GM12878 (cell line): ENCODE measurements around the gene ZNF775. TPM values are rescaled to one million over a fixed set of nuclear protein-coding genes. Genes with fewer than 3 reads are reported as not detected.

ENCODE experiments used
- ATAC-seq: fragments of 200-7000 bp; cut with Tn5 transposase; 3 replicates; pipeline ENCODE4 v1.9.1; 2020; ENCODE audit warnings: mild to moderate bottlenecking, moderate library complexity
- BruUV-seq: library from RNA; stranded (reverse); fragments of 400-500 nt; replicated peaks from 2 replicates; lab custom pipeline; 2021; lab: Mats Ljungman, UMichigan
- CTCF ChIA-PET: fragments of 300-600 bp; sonication (Branson Sonifier 250); formaldehyde crosslinking; extraction: SDS; loops from one replicate; lab custom pipeline; 2021; ENCODE audit warnings: inconsistent platforms; lab: Yijun Ruan, JAX
- POLR2A ChIA-PET: fragments of 350-600 bp; formaldehyde crosslinking; extraction: SDS; loops from one replicate; lab custom pipeline; 2021; ENCODE audit warnings: inconsistent platforms; lab: Charles Lee
- RAD21 ChIA-PET: fragments of 300-600 bp; sonication (Branson Sonifier 250); formaldehyde crosslinking; loops from one replicate; lab custom pipeline; 2023; ENCODE audit warnings: antibody characterized with exemption; ENCODE audit not compliant: unreplicated experiment; lab: Charles Lee
- SMC1A ChIA-PET: fragments of 300-600 bp; sonication (Branson Sonifier 250); formaldehyde crosslinking; loops from one replicate; lab custom pipeline; 2023; ENCODE audit not compliant: unreplicated experiment, uncharacterized antibody; lab: Charles Lee
- DNase-seq: peaks from one replicate; pipeline ENCODE4 v3.0.0-alpha.2; 2011; ENCODE audit warnings: low read depth, low spot score
- FAIRE-seq: peaks from 3 replicates; lab custom pipeline; 2011; peaks lifted over from hg19 to GRCh38; lab: Jason Lieb, UNC
- H2AFZ ChIP-seq: 2 replicates; pipeline ENCODE4 v1.6.0; 2011; ENCODE audit warnings: low read depth, low read length, control low read depth; ENCODE audit not compliant: control insufficient read depth
- H3K27ac ChIP-seq: 2 replicates; pipeline ENCODE4 v1.5.1; 2011; ENCODE audit warnings: control low read depth; ENCODE audit not compliant: control insufficient read depth, insufficient read depth
- H3K27me3 ChIP-seq, 2 experiments: replicated peaks in 1 of 2; 2 replicates each; pipeline versions ENCODE4 v1.6.0 to v1.6.1; 2011; ENCODE audit warnings: low read length in 1 of 2; ENCODE audit not compliant: control insufficient read depth in 2 of 2, insufficient read depth in 2 of 2
- H3K36me3 ChIP-seq, 2 experiments: 2 replicates each; pipeline ENCODE4 v1.5.1; 2011; ENCODE audit warnings: low read length in 1 of 2; ENCODE audit not compliant: control insufficient read depth in 2 of 2, insufficient read depth in 2 of 2
- H3K4me1 ChIP-seq: 2 replicates; pipeline ENCODE4 v1.6.1; 2011; ENCODE audit warnings: mild to moderate bottlenecking, low read length, moderate library complexity, mixed read lengths; ENCODE audit not compliant: control insufficient read depth, insufficient read depth
- H3K4me2 ChIP-seq: 2 replicates; pipeline ENCODE4 v1.6.0; 2011; ENCODE audit warnings: control low read depth; ENCODE audit not compliant: control insufficient read depth, insufficient read depth
- H3K4me3 ChIP-seq: fragments of 200-600 bp; sonication (generic); 2 replicates; pipeline ENCODE4 v1.5.1; 2016
- H3K79me2 ChIP-seq: 2 replicates; pipeline ENCODE4 v1.6.0; 2011; ENCODE audit warnings: low read length; ENCODE audit not compliant: control insufficient read depth, insufficient read depth
- H3K9ac ChIP-seq: 2 replicates; pipeline ENCODE4 v1.8.0; 2011; ENCODE audit warnings: low read length, control low read depth, mixed read lengths; ENCODE audit not compliant: control insufficient read depth, insufficient read depth
- H3K9me3 ChIP-seq: replicated peaks from 3 replicates; pipeline ENCODE4 v1.5.1; 2011; ENCODE audit warnings: mild to moderate bottlenecking, low read length; ENCODE audit not compliant: control insufficient read depth, insufficient read depth
- H4K20me1 ChIP-seq: 2 replicates; pipeline ENCODE4 v1.6.0; 2011; ENCODE audit not compliant: control insufficient read depth, insufficient read depth
- BHLHE40 ChIP-seq, 2 experiments: fragments of 450-650 bp in 1 of 2; IDR thresholded peaks; 2 replicates each; pipeline ENCODE4 v1.6.1; 2011 to 2017; ENCODE audit warnings: low read depth in 2 of 2, borderline replicate concordance in 1 of 2, improper control_type of control experiment in 1 of 2, low read length in 1 of 2, mild to moderate bottlenecking in 1 of 2
- CEBPZ ChIP-seq: fragments of 150-350 bp; IDR thresholded peaks from 2 replicates; pipeline ENCODE4 v1.6.1; 2016; ENCODE audit warnings: low read depth, low read length
- EP300 ChIP-seq, 2 experiments: fragments of 150-350 bp in 1 of 2; IDR thresholded peaks; 2 replicates each; pipeline ENCODE4 v1.6.1; 2011 to 2012; ENCODE audit warnings: low read depth in 2 of 2, low read length in 2 of 2, borderline replicate concordance in 1 of 2, improper control_type of control experiment in 1 of 2, inconsistent platforms in 1 of 2; ENCODE audit not compliant: control insufficient read depth in 1 of 2
- RAD21 ChIP-seq: IDR thresholded peaks from 2 replicates; pipeline ENCODE4 v1.6.1; 2011; ENCODE audit warnings: mild to moderate bottlenecking, low read depth, low read length, moderate library complexity; ENCODE audit not compliant: insufficient read depth
- RFX5 ChIP-seq: IDR thresholded peaks from 2 replicates; pipeline ENCODE4 v1.6.1; 2011; ENCODE audit warnings: low read depth, low read length, improper control_type of control experiment
- SIN3A ChIP-seq: IDR thresholded peaks from 2 replicates; pipeline ENCODE4 v1.6.1; 2012; ENCODE audit warnings: low read depth, low read length, improper control_type of control experiment
- STAT3 ChIP-seq: IDR thresholded peaks from 2 replicates; pipeline ENCODE4 v1.6.1; 2011; ENCODE audit warnings: low read depth, low read length, improper control_type of control experiment
- SUZ12 ChIP-seq: fragments of 200-600 bp; sonication (generic); IDR thresholded peaks from one replicate; pipeline ENCODE4 v1.6.1; 2018; ENCODE audit warnings: antibody characterized with exemption, mild to moderate bottlenecking; ENCODE audit not compliant: unreplicated experiment
- TCF3 ChIP-seq: IDR thresholded peaks from 2 replicates; pipeline ENCODE4 v1.6.1; 2012; ENCODE audit warnings: low read depth, mild to moderate bottlenecking, low read length, borderline replicate concordance; ENCODE audit not compliant: insufficient read depth
- ZNF217 ChIP-seq: fragments of 450-650 bp; IDR thresholded peaks from 2 replicates; pipeline ENCODE4 v1.6.1; 2017; ENCODE audit warnings: antibody characterized with exemption, mild to moderate bottlenecking
- ZNF24 ChIP-seq: fragments of 450-650 bp; IDR thresholded peaks from 2 replicates; pipeline ENCODE4 v1.6.1; 2017; ENCODE audit warnings: antibody characterized with exemption, mild to moderate bottlenecking
- ZNF622 ChIP-seq: fragments of 450-650 bp; IDR thresholded peaks from 2 replicates; pipeline ENCODE4 v1.6.1; 2017; ENCODE audit warnings: mild to moderate bottlenecking, inconsistent platforms
- ZSCAN29 ChIP-seq: fragments of 450-650 bp; IDR thresholded peaks from 2 replicates; pipeline ENCODE4 v1.6.1; 2017; ENCODE audit warnings: mild to moderate bottlenecking, moderate library complexity
- WGBS: methylation state at CpG from one replicate; pipeline ENCODE4 v1.1.6; 2016; ENCODE audit warnings: low lambda C conversion rate; ENCODE audit not compliant: insufficient replicate concordance, insufficient coverage; ENCODE audit errors: missing lambda C conversion rate; 5-methylcytosine and 5-hydroxymethylcytosine counted together
- in situ Hi-C: fragments of 300-500 bp; cut with MboI; formaldehyde crosslinking; loops from 9 replicates; pipeline ENCODE4 v1.14.3; 2018; ENCODE audit warnings: mixed read lengths
- intact Hi-C: fragments of 100-400 bp; cut with micrococcal nuclease; formaldehyde crosslinking; loops from one replicate; pipeline ENCODE4 v1.14.2; 2022; ENCODE audit not compliant: unreplicated experiment
- polyA plus RNA-seq, 11 experiments: library from polyadenylated mRNA; depleted of rRNA in 4 of 11; unstranded in 6 of 11; stranded (reverse) in 5 of 11; fragments of >200 nt; fragmentation: Nextera tagmentation in 4 of 11; fragmentation: Illumina TruSeq in 1 of 11; extraction: Ambion mirVana in 4 of 11; extraction: Trizol in 1 of 11; gene quantifications; 1 replicate in 1 of 11; 2 replicates in 10 of 11; pipeline versions ENCODE4 v1.2.1 to v1.2.3, GENCODE V29; 2011 to 2016; ENCODE audit warnings: inconsistent platforms in 2 of 11, missing spikeins in 2 of 11, low read depth in 1 of 11
- total RNA-seq, 4 experiments: library from RNA; depleted of rRNA in 3 of 4; stranded (reverse); fragments of >200 nt in 3 of 4; fragmentation: Illumina TruSeq in 1 of 4; extraction: Trizol in 1 of 4; gene quantifications; 2 replicates each; pipeline versions ENCODE4 v1.2.1 to v1.2.3, GENCODE V29; 2013 to 2021

The ZNF775 gene
- total and polyA plus RNA-seq, 10 of the 15 experiments (the other 5 are each of a cell fraction or from before 2014, with no cell fraction given) = 0.05 to 14.3 (median 2.1) TPM

- no peak for TF ChIP-seq BHLHE40 (IDR thresholded peaks at IDR 0.05; ENCODE audit: borderline replicate concordance in 1 of 2, low read depth in 2 of 2, low read length in 1 of 2)
- TF ChIP-seq ZNF24 = no peak
- TF ChIP-seq TCF3 = no peak
- no peak for TF ChIP-seq ZSCAN29
- TF ChIP-seq ZNF217 = no peak
Measured at GRCh38 chr7:150390205-150390604, 11.1 kb downstream of the ZNF775 start (continued).

- H3K4me3 ChIP-seq = no peak overlapping the region
- TF ChIP-seq CEBPZ (no peak), ZNF622 (no peak), BHLHE40 (IDR thresholded peaks at IDR 0.05; ENCODE audit: borderline replicate concordance in 1 of 2, low read depth in 2 of 2, low read length in 1 of 2) (no peak), SIN3A (no peak), EP300 (IDR thresholded peaks at IDR 0.05; ENCODE audit: borderline replicate concordance in 1 of 2, control insufficient read depth in 1 of 2, low read depth in 2 of 2, low read length in 2 of 2) (no peak), SUZ12 (no peak), RFX5 (no peak), STAT3 (no peak), RAD21 (no peak)
- TF ChIP-seq, all 136 proteins: peak for 0
- H3K9ac ChIP-seq = no peak overlapping the region
- BruUV-seq = no TSS peak
- ChIA-PET POLR2A (interaction anchor here (1.5 kb wide), 2 partner anchors 8 to 27 kb away, joined by 3 read pairs; no protein-coding TSS in a partner anchor), CTCF (interaction anchor here (0.6 to 1.2 kb wide), 5 partner anchors 9 to 376 kb away, joined by 3 to 4 read pairs (median 3); no protein-coding TSS in a partner anchor), SMC1A (interaction anchor here (1.5 kb wide), 1 partner anchor 11 kb away, joined by 5 read pairs; no protein-coding TSS in a partner anchor), RAD21 (no interaction called here)
- H3K27ac ChIP-seq = no peak overlapping the region
- H3K79me2 ChIP-seq = no peaks in the 10 kb centered on the region
- H2AFZ ChIP-seq = no peak overlapping the region
- in situ Hi-C loops = no loop called here
- DNase-seq (no peak), ATAC-seq (no peak), FAIRE-seq (no peak)
- H3K36me3 ChIP-seq = peaks cover 9 to 12% of the 10 kb centered on the region in 2 experiments; a peak in 3 of 4 replicates
- WGBS = 80% methylated on average over 3 of the region's 3 CpGs
- H3K4me1 ChIP-seq = no peaks in the 10 kb centered on the region
- intact Hi-C loops = no loop called here
- H3K9me3 ChIP-seq = no peaks in the 10 kb centered on the region
- no peak overlapping the region for H3K4me2 ChIP-seq
- H4K20me1 ChIP-seq = no peaks in the 10 kb centered on the region; the same call in 1 of the 2 replicates
- no peaks in the 10 kb centered on the region for H3K27me3 ChIP-seq
Measured at GRCh38 chr7:150393325-150393724, 14.2 kb downstream of the ZNF775 start.
